SU-DHL-6 (cell line): ENCODE results near the gene RECK.

Experiments used
- EZH2phosphoT487 ChIP-seq: fragments of 200-600 bp; sonication (generic), shearing (Covaris generic); conservative IDR thresholded peaks from 2 replicates; pipeline ENCODE4 v1.6.1; 2018; ENCODE audit warnings: mild to moderate bottlenecking, antibody characterized with exemption, low read length, moderate library complexity, mixed read lengths
- TF ChIP-seq, protein P1 (sequence below): fragments of 200-600 bp; sonication (generic); IDR thresholded peaks from one replicate; pipeline ENCODE4 v1.5.1; 2017; ENCODE audit warnings: antibody characterized with exemption, mild to moderate bottlenecking, low read length, moderate library complexity; ENCODE audit not compliant: insufficient read depth, poor library complexity, severe bottlenecking

GRCh38 chr9:36141761-36142160, 105.0 kb downstream of the RECK start:
- TF ChIP-seq, protein P1, sequence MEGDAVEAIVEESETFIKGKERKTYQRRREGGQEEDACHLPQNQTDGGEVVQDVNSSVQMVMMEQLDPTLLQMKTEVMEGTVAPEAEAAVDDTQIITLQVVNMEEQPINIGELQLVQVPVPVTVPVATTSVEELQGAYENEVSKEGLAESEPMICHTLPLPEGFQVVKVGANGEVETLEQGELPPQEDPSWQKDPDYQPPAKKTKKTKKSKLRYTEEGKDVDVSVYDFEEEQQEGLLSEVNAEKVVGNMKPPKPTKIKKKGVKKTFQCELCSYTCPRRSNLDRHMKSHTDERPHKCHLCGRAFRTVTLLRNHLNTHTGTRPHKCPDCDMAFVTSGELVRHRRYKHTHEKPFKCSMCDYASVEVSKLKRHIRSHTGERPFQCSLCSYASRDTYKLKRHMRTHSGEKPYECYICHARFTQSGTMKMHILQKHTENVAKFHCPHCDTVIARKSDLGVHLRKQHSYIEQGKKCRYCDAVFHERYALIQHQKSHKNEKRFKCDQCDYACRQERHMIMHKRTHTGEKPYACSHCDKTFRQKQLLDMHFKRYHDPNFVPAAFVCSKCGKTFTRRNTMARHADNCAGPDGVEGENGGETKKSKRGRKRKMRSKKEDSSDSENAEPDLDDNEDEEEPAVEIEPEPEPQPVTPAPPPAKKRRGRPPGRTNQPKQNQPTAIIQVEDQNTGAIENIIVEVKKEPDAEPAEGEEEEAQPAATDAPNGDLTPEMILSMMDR = no peak
- TF ChIP-seq EZH2phosphoT487 = no peak
